Eye (tissue), 1 donor: ENCODE results near the gene PAH.
"Not testable (repeated sequence)": the region's sequence is repeated elsewhere in the genome, so short reads cannot be mapped to it uniquely, and the experiment has no call there.

Experiments
- DNase-seq: peaks from one replicate; pipeline ENCODE4 v3.0.0-alpha.2; 2015

Gene PAH

GRCh38 chr12:102888511-102888910 is 28.5 kb downstream of the PAH start:
- peak; percentile 54 for DNase-seq

- peak; percentile 67 for DNase-seq
Measured at GRCh38 chr12:102885043-102885932, 31.8 kb downstream of the PAH start.

GRCh38 chr12:102883204-102883799 is 33.7 kb downstream of the PAH start:
- peak; percentile 87 for DNase-seq

- DNase-seq: no peak
Measured at GRCh38 chr12:102880783-102881182, 36.3 kb downstream of the PAH start.

- DNase-seq: peak; percentile 86
Measured at GRCh38 chr12:102879144-102879763, 37.8 kb downstream of the PAH start.

- DNase-seq: no peak
Measured at GRCh38 chr12:102876883-102877282, 40.2 kb downstream of the PAH start.

GRCh38 chr12:102874819-102875218 is 42.2 kb downstream of the PAH start:
- no peak for DNase-seq

- DNase-seq: no peak
Measured at GRCh38 chr12:102873077-102873476, 44.0 kb downstream of the PAH start.

GRCh38 chr12:102871014-102871413 is 46.0 kb downstream of the PAH start:
- DNase-seq: no peak

GRCh38 chr12:102869571-102869970 is 47.5 kb downstream of the PAH start:
- DNase-seq: no peak

GRCh38 chr12:102865821-102866615 is 51.0 kb downstream of the PAH start:
- DNase-seq: no peak

- no peak for DNase-seq
Measured at GRCh38 chr12:102862486-102862885, 54.6 kb downstream of the PAH start.

GRCh38 chr12:102851246-102851645 is 65.8 kb downstream of the PAH start:
- DNase-seq: no peak

- no peak for DNase-seq
Measured at GRCh38 chr12:102849722-102850447, 67.2 kb downstream of the PAH start.

- DNase-seq: no peak
Measured at GRCh38 chr12:102848832-102849231, 68.2 kb downstream of the PAH start.

- no peak for DNase-seq
Measured at GRCh38 chr12:102847131-102847530, 69.9 kb downstream of the PAH start.

- DNase-seq: peak; percentile 69
Measured at GRCh38 chr12:102833687-102834441, 83.2 kb downstream of the PAH start.

- DNase-seq: not testable (repeated sequence)
Measured at GRCh38 chr12:102832826-102833225, 84.2 kb downstream of the PAH start.

GRCh38 chr12:102824218-102824835 is 92.7 kb downstream of the PAH start:
- peak; percentile 83 for DNase-seq

- no peak for DNase-seq
Measured at GRCh38 chr12:102821149-102821548, 95.9 kb downstream of the PAH start.

- DNase-seq: peak; percentile 56
Measured at GRCh38 chr12:102816816-102817434, 100.1 kb downstream of the PAH start.
